SK-N-SH treated with all-trans-retinoic acid at 6 μM for 48 hours (cell line): ENCODE data around the gene BNC2.

Experiments used
- ARNTL ChIP-seq: fragments of 450-650 bp; formaldehyde crosslinking; IDR thresholded peaks from 2 replicates; pipeline ENCODE4 v1.5.0; 2020; ENCODE audit warnings: low read depth, mild to moderate bottlenecking, moderate library complexity, borderline replicate concordance
- CREB5 ChIP-seq: fragments of 250-450 bp; sonication (Bioruptor Pico); IDR thresholded peaks from 2 replicates; pipeline ENCODE4 v1.5.1; 2020; ENCODE audit warnings: low read depth, mild to moderate bottlenecking, moderate library complexity
- CSRNP3 ChIP-seq: fragments of 250-450 bp; sonication (Bioruptor Pico); IDR thresholded peaks from 2 replicates; pipeline ENCODE4 v1.5.1; 2021; ENCODE audit warnings: mild to moderate bottlenecking, moderate library complexity
- ESRRG ChIP-seq: fragments of 250-450 bp; sonication (Bioruptor Pico); IDR thresholded peaks from 2 replicates; pipeline ENCODE4 v1.6.1; 2021; ENCODE audit warnings: mild to moderate bottlenecking
- OSR1 ChIP-seq: fragments of 250-450 bp; sonication (Bioruptor Pico); IDR thresholded peaks from 2 replicates; pipeline ENCODE4 v1.8.0; 2022; ENCODE audit warnings: moderate library complexity, mild to moderate bottlenecking, inconsistent platforms
- PPARA ChIP-seq: fragments of 250-450 bp; sonication (Bioruptor Pico); IDR thresholded peaks from 2 replicates; pipeline ENCODE4 v1.5.0; 2020; ENCODE audit warnings: mild to moderate bottlenecking, borderline replicate concordance
- SNAI2 ChIP-seq: fragments of 250-450 bp; sonication (Bioruptor Pico); IDR thresholded peaks from 2 replicates; pipeline ENCODE4 v1.5.0; 2020; ENCODE audit warnings: mild to moderate bottlenecking, moderate library complexity

GRCh38 chr9:16391369-16391768 lies 479.1 kb downstream of the BNC2 start:
- TF ChIP-seq CREB5 (CRISPR knock-in tag) (no peak), ESRRG (CRISPR knock-in tag) (no peak), CSRNP3 (CRISPR knock-in tag) (no peak), PPARA (CRISPR knock-in tag) (no peak), OSR1 (CRISPR knock-in tag) (no peak), SNAI2 (CRISPR knock-in tag) (no peak), ARNTL (CRISPR knock-in tag) (no peak)
